NCI-H82 (cell line): ENCODE data around the gene DHRS4L2.
"Not testable (repeated sequence)": the region's sequence is repeated elsewhere in the genome, so short reads cannot be mapped to it uniquely, and the experiment has no call there.

Experiments
- DNase-seq: peaks from one replicate; lab custom pipeline; 2025; lab: John Stamatoyannopoulos, UW

Gene DHRS4L2

DNA sequence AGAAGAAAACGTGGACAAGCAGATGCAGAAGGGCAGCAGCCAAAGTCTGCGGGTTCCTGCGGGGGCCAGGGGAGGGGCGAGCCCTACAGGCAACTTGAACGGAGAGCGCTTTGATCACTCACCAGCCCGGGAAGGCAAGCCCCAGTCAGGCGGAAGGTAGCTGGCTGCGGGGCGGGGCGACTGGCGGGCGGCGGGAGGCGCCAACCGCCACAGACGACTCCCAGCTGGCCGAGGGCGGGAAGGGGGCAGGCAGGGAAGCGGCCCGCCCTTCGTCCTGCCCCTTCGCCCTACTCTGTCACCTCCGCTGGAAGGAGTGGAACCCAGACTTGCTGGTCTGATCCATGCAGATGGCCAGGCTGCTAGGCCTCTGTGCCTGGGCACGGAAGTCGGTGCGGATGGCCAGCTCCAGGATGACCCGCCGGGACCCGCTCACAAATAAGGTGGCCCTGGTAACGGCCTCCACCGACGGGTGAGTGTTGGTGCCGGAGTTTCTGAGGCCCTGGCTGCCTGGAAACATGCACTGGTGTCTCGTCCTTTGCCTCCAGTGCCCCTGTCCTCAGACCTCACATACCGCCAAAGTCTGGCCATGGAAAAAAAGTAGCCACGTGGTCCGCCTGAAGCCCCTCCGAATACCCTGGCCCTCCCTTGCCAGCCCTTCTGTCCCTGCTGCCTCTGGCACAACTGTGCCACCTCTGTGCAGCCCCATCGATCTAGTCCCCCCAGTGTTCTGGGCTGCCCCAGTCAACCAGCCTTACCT, at the start of gene DHRS4L2:
Gene DHRS4L2 (plus strand): TSS at position 323 of the 757 bp plus-strand sequence. CDS start 19 bp downstream, at position 342.
- DNase-seq = not testable (repeated sequence)

DNA sequence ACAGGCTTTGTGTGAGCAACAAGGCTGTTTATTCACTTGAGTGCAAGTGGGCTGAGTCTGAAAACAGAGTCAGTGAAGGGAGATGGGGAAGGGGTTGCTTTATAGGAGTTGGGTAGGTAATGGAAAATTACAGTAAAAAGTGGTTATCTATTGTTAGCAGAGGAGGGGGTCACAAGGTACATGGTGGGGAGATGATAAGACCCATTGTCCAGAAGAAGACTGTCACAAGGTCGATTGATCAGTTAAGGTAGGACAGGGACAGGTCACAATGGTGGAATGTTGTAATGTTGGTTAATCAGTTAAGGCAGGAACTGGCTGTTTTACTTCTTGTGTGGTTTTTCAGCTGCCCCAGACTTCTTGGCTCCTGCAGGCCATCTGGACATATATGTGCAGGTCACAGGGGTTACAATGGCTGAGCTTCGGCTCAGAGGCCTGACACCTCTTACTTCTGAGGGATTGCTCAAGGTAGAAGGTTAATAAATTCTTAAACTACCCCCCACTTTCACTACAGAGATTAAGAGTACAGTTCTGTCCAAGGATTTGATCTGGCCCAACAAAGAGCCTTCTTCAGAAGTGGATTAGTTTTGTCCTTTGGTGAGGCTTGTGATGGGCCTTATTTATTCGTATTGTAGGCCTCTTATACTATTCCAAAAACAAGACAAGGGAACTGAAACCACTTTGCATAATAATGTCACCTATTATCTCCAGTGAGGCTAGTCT, 49.0 kb upstream of the DHRS4L2 start:
- no peak for DNase-seq

DNA sequence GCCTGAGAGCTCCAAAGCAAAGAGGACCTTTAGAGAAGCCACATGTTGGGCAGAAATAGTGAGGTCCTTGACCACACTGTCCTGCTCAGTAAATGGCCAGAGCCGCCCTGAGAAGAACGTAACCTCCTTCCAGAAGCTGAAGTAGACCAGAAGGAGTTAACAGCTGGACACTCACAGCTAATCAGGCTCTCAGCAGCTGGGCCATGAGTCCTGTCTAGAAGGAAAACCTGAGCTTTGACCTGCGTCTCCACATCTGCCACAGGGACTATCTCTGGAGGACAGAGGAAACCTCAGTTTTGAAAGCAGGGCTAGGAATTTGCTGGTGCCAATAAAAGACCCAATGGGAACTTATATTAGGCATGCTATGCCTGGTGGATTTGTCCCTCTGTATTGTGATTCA, 47.5 kb upstream of the DHRS4L2 start:
- no peak for DNase-seq

DNA sequence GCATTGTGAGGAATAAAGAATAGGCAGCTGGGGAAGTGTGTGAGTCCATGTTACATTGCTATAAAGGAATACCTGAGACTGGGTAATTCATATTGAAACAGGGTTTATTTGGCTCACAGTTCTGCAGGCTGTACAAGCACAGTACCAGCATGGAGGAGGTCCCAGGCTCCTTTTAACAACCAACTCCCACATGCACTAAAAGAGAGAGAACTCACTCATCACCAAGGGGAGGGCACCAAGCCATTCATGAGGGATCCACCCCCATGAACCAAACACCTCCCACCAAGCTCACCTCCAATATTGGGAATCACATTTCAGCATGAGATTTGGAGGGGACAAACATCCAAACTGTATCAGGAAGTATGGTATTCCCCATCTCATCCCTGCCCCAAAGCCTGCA, 47.1 kb upstream of the DHRS4L2 start:
- no peak for DNase-seq

DNA sequence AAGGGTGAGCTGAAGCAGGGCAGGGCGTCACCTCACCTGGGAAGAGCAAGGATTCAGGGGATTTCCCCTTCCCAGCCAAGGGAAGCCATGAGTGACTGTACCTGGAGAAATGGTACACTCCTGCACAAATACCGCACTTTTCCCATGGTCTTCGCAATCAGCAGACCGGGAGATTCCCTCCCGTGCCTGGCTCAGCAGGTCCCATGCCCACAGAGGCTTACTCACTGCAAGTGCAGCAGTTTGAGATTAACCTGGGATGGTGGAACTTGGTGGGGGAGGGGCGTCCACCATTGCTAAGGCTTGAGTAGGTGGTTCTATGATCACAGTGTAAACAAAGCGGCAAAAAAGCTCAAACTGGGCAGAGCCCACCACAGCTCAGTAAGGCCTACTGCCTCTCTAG, 46.1 kb upstream of the DHRS4L2 start:
- DNase-seq = no peak

DNA sequence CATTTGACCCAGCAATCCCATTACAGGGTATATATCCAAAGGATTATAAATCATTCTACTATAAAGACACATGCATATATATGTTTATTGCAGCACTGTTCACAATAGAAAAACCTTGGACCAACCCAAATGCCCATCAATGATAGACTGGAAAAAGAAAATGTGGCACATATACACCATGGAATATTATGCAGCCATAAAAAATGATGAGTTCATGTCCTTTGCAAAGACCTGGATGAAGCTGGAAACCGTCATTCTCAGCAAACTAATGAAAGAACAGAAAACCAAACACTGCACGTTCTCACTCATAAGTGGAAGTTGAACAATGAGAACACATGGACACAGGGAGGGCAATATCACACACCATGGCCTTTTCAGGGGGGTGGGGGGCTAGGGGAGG, 39.7 kb upstream of the DHRS4L2 start:
- not testable (repeated sequence) for DNase-seq

DNA sequence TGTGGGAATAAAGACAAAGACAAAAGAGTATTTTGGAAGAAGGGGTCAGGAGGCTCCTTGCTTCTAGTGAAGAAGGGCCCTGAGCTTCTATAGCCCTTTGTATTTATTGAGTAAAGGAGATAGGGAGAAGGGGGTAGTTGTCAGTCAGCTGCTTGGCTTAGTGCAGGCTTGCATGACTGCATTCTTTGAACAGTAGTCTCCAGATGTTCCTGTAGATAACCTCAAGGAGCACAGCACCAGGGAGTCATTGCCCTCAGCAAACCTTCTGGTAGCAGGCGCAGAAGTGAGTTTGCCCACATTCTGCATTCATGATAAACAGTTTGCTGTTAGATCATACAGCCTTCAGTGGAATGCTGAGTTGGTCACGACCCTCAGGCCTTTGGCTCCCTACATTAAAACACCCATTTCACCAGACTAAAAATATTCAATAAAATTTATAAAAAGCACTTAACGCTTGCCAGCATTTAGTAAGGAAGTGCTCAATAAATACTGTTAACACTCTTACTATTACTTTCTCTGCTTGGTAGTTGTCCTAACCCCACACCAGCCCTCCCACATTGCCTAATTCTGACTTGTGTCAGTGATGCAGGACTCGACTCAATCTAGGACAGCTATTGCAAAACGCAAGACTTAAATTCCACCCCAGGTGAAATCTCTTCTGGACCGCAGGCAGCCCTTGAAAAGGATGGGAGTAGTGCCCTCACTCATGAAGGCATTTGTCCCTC, 38.2 kb upstream of the DHRS4L2 start:
- no peak for DNase-seq

DNA sequence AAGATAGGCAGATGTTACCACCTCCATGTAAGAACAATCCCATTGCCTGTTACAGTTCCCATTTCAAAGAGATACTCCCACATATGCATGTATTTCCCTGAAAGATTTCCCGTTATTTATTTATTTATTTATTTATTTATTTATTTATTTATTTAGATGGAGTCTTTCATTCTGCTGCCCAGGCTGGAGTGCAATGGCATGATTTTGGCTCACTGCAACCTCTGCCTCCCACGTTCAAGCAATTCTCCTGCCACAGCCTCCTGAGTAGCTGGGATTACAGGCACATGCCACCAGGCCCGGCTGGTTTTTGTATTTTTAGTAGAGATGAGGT, 37.6 kb upstream of the DHRS4L2 start:
- not testable (repeated sequence) for DNase-seq

DNA sequence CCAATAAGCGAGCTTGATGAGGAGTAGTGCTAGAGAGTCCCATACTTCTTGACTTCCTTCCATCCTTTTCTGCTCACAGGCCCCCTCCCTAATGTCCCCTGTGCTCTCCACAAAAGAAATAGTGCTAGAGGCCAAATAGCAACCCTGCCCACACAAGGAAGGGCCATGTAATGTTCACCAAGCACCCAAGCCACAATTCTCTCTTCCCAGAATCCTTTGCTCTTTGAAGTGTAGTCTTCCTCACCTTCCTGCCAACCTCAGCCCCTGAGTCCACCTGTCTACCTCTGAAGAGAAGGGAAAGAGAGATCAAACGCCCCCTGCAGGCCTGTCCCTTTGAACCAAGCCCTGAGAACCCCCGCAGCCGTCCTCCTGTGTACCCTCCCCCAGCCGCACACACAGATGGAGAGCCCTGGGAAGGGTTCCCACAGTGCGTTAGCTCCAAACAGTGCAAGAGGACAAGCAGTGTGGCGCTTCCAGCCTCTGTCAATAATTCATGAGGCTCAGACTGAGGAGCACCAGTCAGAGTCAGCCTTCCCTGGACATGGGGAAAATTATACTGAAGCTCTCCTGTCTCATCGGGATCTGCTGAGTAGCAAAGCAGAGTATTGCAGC, 37.0 kb upstream of the DHRS4L2 start:
- peak; percentile 25 for DNase-seq

DNA sequence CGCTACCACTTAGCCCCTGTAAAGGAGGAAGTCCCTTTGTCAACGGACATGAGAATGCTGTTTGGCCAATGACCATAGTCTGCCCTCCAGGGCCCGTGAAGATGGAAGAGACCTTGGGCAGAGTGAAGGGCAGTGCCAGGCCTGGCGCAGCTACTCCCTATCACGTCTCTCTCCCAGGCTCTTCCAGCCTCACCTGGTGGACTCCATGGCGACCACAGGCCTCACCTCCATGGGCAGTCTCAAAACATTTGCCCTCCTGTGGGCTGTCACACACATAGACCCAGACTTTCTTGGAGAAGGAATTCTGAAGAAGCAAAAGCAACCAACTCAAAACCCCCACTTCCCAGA, 35.6 kb upstream of the DHRS4L2 start:
- DNase-seq = not testable (repeated sequence)

DNA sequence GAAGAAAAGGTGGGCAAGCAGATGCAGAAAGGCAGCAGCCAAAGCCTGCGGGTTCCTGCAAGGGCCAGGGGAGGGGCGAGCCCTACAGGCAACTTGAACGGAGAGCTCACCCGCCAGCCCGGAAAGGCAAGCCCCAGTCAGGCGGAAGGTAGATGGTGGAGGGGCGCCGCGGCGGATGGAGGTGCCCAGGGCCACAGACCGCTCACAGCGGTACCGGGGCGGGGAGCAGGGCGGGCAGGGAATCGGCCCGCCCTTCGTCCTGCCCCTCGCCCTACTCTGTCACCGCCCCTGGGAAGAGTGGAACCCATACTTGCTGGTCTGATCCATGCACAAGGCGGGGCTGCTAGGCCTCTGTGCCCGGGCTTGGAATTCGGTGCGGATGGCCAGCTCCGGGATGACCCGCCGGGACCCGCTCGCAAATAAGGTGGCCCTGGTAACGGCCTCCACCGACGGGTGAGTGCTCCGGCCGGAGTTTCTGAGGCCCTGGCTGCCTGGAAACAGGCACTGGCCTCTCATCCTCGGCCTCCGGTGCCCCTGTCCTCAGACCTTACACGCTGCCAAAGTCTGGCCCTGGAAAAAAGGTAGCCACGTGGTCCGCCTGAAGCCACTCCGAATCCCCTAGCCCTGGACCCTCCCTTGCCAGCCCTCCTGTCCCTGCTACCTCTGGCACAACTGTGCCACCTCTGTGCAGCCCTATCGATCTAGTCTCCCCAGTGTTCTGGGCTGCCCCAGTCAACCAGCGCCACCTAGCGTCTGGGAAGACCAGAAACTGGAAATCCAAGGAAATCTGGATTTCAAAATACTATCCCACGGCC, 35.1 kb upstream of the DHRS4L2 start, which contains the start of gene DHRS4:
Gene DHRS4 (plus strand): TSS at position 307 of the 815 bp plus-strand sequence. CDS start 19 bp downstream, at position 326.
- DNase-seq = peak; percentile 86

DNA sequence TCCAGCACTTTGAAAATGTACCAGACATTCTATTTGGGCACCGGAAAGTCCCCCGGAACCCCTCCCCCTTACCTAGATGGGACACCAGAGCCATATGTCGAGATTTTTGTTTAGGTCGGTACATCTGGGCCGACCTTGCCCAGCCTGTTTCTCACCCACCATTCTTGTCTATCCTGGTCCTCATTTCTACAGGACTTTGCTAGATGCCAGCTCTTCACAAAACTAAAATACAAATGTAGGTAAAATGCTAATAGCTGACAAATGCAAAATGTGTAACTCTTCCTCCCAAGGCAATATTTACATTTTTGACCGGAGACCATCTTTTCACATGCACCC, 34.5 kb upstream of the DHRS4L2 start:
- not testable (repeated sequence) for DNase-seq

DNA sequence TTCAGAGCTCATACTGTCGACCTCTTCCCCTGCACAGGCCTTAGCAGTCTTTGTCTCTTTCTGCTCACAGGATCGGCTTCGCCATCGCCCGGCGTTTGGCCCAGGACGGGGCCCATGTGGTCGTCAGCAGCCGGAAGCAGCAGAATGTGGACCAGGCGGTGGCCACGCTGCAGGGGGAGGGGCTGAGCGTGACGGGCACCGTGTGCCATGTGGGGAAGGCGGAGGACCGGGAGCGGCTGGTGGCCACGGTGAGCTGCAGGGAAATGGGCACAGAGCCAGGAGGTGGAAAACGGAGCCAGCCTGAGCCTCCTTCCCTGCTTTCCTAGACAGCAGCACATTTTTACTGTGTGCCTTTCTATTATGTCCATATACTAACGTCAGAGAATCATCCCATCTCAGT, 33.8 kb upstream of the DHRS4L2 start:
- not testable (repeated sequence) for DNase-seq

DNA sequence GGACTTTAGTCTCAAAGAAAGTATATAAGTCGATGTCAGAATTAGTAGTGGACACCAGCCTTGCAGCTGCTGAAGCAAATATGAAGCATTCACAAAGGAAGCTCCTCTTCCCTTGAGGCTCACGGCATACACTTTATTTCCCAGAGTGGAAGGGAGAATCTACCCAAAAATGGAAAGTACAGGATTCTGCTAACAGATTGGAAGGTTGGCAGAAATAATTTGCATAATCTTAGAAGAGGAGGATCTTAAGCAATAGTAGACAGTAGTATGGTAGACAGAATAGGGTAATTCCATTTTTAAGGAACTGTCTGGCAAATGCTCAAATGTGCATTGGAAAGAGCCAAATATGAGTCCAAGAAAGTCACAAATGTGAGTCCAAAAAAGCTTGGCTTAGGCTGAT, 32.9 kb upstream of the DHRS4L2 start:
- not testable (repeated sequence) for DNase-seq

DNA sequence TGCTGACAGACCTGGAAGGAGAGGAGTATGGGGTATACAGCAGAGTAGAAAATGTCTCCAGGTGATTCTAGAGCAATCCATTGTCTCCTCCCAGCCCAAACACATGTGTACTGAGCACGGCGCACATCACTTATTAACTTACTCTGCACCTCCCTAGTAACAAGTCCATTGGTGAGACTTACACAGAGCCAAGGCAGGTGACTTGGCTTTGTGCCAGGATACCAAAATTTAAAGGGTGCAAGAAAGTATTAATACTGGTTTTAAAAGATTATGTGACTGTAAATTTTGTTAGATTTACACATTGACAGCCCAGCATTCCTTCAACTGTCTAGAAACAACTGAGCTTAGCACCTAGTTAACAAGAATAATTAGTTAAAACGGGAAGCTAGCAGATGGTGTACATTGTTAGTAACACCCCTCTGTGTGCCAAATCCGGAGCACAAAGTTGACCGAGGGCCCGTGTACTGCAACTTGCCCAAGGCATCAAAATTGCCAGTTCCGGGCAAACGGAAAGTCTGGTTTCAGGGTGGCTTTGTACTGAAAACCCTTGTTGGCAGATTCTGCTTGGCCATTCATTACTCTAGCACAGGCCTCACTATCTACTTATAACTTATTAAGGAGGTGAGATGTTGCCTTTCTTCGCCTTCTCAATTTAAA, 30.7 kb upstream of the DHRS4L2 start:
- not testable (repeated sequence) for DNase-seq

DNA sequence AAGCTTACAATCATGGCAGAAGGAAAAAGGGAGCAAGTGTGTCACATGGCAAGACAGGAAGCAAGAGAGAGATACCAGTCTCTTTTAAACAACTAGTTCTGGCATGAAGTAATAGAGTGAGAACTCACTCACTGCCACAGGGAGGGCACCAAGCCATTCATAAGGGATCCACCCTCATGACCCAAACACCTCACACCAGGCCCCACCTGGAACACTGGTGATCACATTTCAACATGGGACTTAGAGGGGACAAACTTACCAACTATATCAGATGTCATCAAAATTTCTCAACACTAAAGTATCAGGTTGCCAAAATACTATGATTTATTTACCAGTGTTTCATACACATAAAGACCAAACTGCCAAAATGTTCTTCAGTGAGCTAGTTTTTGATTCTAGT, 27.8 kb upstream of the DHRS4L2 start:
- DNase-seq = not testable (repeated sequence)

DNA sequence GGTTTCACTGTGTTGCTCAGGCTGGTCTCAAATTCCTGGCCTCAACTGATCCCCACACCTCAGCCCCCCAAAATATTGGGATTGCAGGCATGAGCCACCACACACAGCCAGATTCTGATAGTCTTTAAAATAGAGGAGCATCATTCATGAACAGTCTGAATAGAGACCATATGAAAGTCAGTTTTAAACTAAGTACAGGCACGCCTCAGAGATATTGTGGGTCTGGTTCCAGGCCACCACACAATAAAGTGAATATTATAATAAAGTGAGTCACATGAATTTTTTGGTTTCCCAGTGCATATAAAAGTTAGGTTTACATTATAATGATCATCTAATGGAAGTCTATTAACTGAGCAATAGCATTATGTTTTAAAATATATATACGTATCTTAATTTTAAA, 27.0 kb upstream of the DHRS4L2 start:
- not testable (repeated sequence) for DNase-seq

DNA sequence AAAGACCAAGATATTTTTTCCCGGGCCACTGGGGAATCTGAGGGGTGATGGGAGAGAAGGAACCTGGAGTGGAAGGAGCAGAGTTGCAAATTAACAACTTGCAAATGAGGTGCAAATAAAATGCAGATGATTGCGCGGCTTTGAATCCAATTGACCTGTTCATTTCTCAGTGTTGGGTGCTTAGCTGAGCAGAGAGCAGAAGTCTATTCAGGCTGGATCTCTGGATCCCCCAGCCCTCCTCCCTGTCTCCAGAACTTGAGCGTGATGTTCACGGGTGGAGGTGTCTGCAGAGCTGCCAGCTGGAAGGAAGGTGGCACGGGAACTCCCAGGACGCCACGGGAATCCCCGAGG, 19.6 kb upstream of the DHRS4L2 start:
- not testable (repeated sequence) for DNase-seq

DNA sequence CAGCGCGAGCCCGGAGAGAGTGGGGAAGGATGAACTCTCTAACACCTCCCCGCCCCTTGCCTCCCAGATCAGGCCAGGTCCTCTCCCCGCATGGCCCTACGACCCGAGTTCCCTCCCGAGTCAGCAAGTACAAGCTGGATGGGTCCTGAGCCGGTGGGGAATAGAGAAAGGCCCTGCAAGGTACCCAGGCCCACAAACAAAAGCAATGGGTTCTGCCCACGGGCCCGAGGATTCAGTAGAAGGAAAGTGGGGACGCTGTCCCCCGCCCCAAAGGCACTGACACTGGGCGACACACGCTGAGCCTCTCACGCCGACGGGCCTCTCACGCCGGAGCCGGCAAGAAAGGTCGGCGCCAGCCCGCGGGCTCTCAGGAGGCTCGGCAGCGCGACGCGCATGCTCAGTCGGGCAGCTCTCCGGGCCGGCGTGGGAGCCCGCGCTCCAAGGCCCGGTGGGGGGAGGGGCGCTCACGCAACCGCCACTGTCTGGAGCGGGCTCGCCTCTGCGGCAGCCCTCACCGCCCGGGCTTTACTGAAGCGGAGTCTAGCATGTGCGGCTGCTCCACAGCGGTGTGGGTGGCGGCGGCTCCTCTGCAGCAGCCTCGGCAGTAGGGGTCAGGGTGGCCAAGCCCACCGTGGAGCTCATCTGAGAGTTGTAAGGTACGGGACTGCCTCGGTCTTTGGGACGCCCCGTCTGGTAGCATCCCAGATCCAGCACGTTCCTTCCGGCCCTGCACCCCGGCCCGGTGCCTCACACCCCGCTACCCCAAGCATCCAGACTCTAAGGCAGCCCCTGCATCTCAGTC, 19.0 kb upstream of the DHRS4L2 start:
- not testable (repeated sequence) for DNase-seq

DNA sequence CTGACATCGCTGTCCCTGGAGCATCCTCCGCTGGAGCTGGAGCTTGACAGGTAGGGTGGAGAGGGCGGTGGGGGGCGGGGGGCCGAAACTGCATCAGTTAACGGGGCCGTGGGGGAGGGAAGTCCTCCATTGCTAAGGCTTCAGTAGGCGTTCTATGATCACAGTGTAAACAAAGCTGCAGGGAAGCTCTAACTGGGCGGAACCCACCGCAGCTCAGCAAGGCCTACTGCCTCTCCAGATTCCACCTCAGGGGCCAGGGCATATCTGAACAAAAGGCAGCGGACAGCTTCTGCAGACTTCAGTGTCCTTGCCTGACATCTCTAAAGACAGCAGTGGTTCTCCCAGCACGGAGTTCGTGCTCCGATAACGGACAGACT, 18.5 kb upstream of the DHRS4L2 start:
- DNase-seq = not testable (repeated sequence)
